CD8-positive, alpha-beta memory T cell (primary cell): Measurements from ENCODE around the gene LRRC4C. TPM values are rescaled to one million over a fixed set of nuclear protein-coding genes. Genes with fewer than 3 reads are reported as not detected.

Experiments
- CTCF ChIA-PET: fragments of 350-600 bp; sonication (Branson Sonifier 250); formaldehyde crosslinking; loops from one replicate; lab custom pipeline; 2021; ENCODE audit warnings: antibody characterized with exemption; lab: Charles Lee
- POLR2A ChIA-PET: fragments of 350-600 bp; sonication (Branson Sonifier 250); formaldehyde crosslinking; loops from one replicate; lab custom pipeline; 2021; ENCODE audit warnings: antibody characterized with exemption; lab: Charles Lee
- DNase-seq, 5 donors: peaks; one replicate each; pipeline versions ENCODE4 v3.0.0 to v3.0.0-alpha.2; 2020 to 2022; ENCODE audit warnings: mixed read lengths in 1 of 5
- H3K27ac ChIP-seq: one replicate; pipeline ENCODE4 v1.7.0; 2013; ENCODE audit warnings: low read depth, mild to moderate bottlenecking, low read length, moderate library complexity
- H3K27me3 ChIP-seq: 2 replicates; pipeline ENCODE4 v1.7.0; 2013; ENCODE audit warnings: low read length, mild to moderate bottlenecking; ENCODE audit not compliant: insufficient read depth, poor library complexity, severe bottlenecking
- H3K36me3 ChIP-seq: 2 replicates; pipeline ENCODE4 v1.7.0; 2013; ENCODE audit warnings: mild to moderate bottlenecking, low read length, moderate library complexity; ENCODE audit not compliant: insufficient read depth
- H3K4me1 ChIP-seq: 2 replicates; pipeline ENCODE4 v1.7.0; 2013; ENCODE audit warnings: mild to moderate bottlenecking, low read length, moderate library complexity; ENCODE audit not compliant: insufficient read depth
- H3K4me3 ChIP-seq: 2 replicates; pipeline ENCODE4 v1.7.0; 2013; ENCODE audit warnings: mild to moderate bottlenecking, low read length
- H3K9me3 ChIP-seq: 2 replicates; pipeline ENCODE4 v1.7.0; 2013; ENCODE audit warnings: mild to moderate bottlenecking, low read length
- H3K27ac Mint-ChIP-seq, 8 donors: one replicate each; pipeline ENCODE4 v1.8.0; 2020 to 2021; ENCODE audit warnings: mixed read lengths in 8 of 8, mild to moderate bottlenecking in 6 of 8, inconsistent platforms in 3 of 8, moderate library complexity in 3 of 8
- H3K27me3 Mint-ChIP-seq, 2 donors: one replicate each; pipeline ENCODE4 v1.8.0; 2020 to 2021; ENCODE audit warnings: mixed read lengths in 2 of 2, mild to moderate bottlenecking in 1 of 2, moderate library complexity in 1 of 2
- H3K36me3 Mint-ChIP-seq, 3 donors: one replicate each; pipeline ENCODE4 v1.8.0; 2020 to 2021; ENCODE audit warnings: mixed read lengths in 3 of 3, inconsistent platforms in 1 of 3, mild to moderate bottlenecking in 1 of 3
- H3K4me1 Mint-ChIP-seq, 3 donors: one replicate each; pipeline ENCODE4 v1.8.0; 2020 to 2021; ENCODE audit warnings: mixed read lengths in 3 of 3, inconsistent platforms in 1 of 3, mild to moderate bottlenecking in 1 of 3
- H3K4me3 Mint-ChIP-seq, 7 donors: one replicate each; pipeline ENCODE4 v1.8.0; 2020 to 2021; ENCODE audit warnings: mixed read lengths in 7 of 7, mild to moderate bottlenecking in 6 of 7, moderate library complexity in 4 of 7, inconsistent platforms in 2 of 7
- H3K9me3 Mint-ChIP-seq, 5 donors: one replicate each; pipeline ENCODE4 v1.8.0; 2020 to 2022; ENCODE audit warnings: mixed read lengths in 5 of 5, mild to moderate bottlenecking in 3 of 5, moderate library complexity in 2 of 5, inconsistent platforms in 1 of 5
- polyA plus RNA-seq: library from polyadenylated mRNA; unstranded; fragments of 300-500 nt; fragmentation: Illumina TruSeq; gene quantifications from one replicate; pipeline ENCODE4 v1.2.3, GENCODE V29; 2021
- total RNA-seq, 2 experiments: library from RNA; stranded (reverse); gene quantifications; one replicate each; pipeline ENCODE4 v1.2.3, GENCODE V29; 2021

The LRRC4C gene
- total and polyA plus RNA-seq, 3 experiments from 2014 or later: not detected

GRCh38 chr11:40417627-40418026, 1041.8 kb downstream of the LRRC4C start:
- no peaks in the 10 kb centered on the region for H3K4me1 ChIP-seq
- POLR2A ChIA-PET: no interaction called here
- peaks cover 0 to 1% of the 10 kb centered on the region in 2 donors for H3K27me3 Mint-ChIP-seq
- H3K27me3 ChIP-seq: no peaks in the 10 kb centered on the region
- H3K4me3 ChIP-seq: no peak overlapping the region
- CTCF ChIA-PET: no interaction called here
- H3K4me1 Mint-ChIP-seq: no peaks in the 10 kb centered on the region
- H3K36me3 ChIP-seq: no peaks in the 10 kb centered on the region
- no peaks in the 10 kb centered on the region for H3K9me3 ChIP-seq
- no peak overlapping the region for H3K27ac Mint-ChIP-seq
- H3K36me3 Mint-ChIP-seq: no peaks in the 10 kb centered on the region
- no peak overlapping the region for H3K27ac ChIP-seq
- no peak for DNase-seq
- H3K4me3 Mint-ChIP-seq: no peak overlapping the region
- H3K9me3 Mint-ChIP-seq: peaks cover 5 to 43% (median 20%) of the 10 kb centered on the region in 5 donors

- POLR2A ChIA-PET: no interaction called here
- Mint-ChIP-seq H3K4me1 (no peaks in the 10 kb centered on the region), H3K36me3 (no peaks in the 10 kb centered on the region), H3K9me3 (peaks cover 7 to 51% (median 19%) of the 10 kb centered on the region in 5 donors), H3K27ac (no peak overlapping the region), H3K27me3 (no peaks in the 10 kb centered on the region), H3K4me3 (no peak overlapping the region)
- Histone ChIP-seq H3K27ac (no peak overlapping the region), H3K9me3 (no peaks in the 10 kb centered on the region), H3K36me3 (no peaks in the 10 kb centered on the region), H3K4me1 (no peaks in the 10 kb centered on the region), H3K4me3 (no peak overlapping the region), H3K27me3 (no peaks in the 10 kb centered on the region)
- CTCF ChIA-PET: no interaction called here
- no peak for DNase-seq
Measured at GRCh38 chr11:40407355-40407754, 1052.1 kb downstream of the LRRC4C start.

DNA sequence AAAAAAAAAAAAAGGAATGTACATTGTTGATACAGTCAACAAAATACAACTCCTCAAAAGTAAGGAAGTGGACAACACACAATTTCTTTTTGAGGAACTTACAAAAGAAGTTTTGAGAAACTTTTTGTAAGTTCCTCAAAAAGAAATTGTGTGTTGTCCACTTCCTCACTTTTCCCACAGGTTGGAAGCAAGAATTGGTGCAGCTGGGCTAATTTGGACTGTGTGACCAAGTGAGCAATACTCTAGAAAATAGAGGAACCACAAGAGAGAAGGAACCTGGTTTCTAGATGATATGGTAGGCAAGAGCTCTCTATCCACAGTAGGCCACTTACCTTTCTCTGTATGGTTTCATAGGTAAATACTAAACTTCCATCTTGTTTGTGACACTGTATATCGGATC, 1053.8 kb downstream of the LRRC4C start:
- peaks cover 7 to 51% (median 22%) of the 10 kb centered on the region in 5 donors for H3K9me3 Mint-ChIP-seq
- no peak for DNase-seq
- no peaks in the 10 kb centered on the region for H3K9me3 ChIP-seq
- H3K27me3 ChIP-seq: no peaks in the 10 kb centered on the region
- no peak overlapping the region for H3K4me3 ChIP-seq
- H3K36me3 ChIP-seq: no peaks in the 10 kb centered on the region
- H3K36me3 Mint-ChIP-seq: no peaks in the 10 kb centered on the region
- H3K27ac Mint-ChIP-seq: no peak overlapping the region
- CTCF ChIA-PET: no interaction called here
- H3K4me1 Mint-ChIP-seq: no peaks in the 10 kb centered on the region
- no peaks in the 10 kb centered on the region for H3K27me3 Mint-ChIP-seq
- H3K4me1 ChIP-seq: no peaks in the 10 kb centered on the region
- POLR2A ChIA-PET: no interaction called here
- H3K4me3 Mint-ChIP-seq: no peak overlapping the region
- no peak overlapping the region for H3K27ac ChIP-seq

GRCh38 chr11:40403321-40403720, 1056.1 kb downstream of the LRRC4C start:
- Mint-ChIP-seq H3K9me3 (peaks cover 7 to 42% (median 24%) of the 10 kb centered on the region in 5 donors), H3K27ac (no peak overlapping the region), H3K27me3 (no peaks in the 10 kb centered on the region), H3K36me3 (no peaks in the 10 kb centered on the region), H3K4me3 (no peak overlapping the region), H3K4me1 (no peaks in the 10 kb centered on the region)
- ChIA-PET CTCF (no interaction called here), POLR2A (no interaction called here)
- Histone ChIP-seq H3K27me3 (no peaks in the 10 kb centered on the region), H3K9me3 (no peaks in the 10 kb centered on the region), H3K27ac (no peak overlapping the region), H3K36me3 (no peaks in the 10 kb centered on the region), H3K4me3 (no peak overlapping the region), H3K4me1 (no peaks in the 10 kb centered on the region)
- DNase-seq: no peak

DNA sequence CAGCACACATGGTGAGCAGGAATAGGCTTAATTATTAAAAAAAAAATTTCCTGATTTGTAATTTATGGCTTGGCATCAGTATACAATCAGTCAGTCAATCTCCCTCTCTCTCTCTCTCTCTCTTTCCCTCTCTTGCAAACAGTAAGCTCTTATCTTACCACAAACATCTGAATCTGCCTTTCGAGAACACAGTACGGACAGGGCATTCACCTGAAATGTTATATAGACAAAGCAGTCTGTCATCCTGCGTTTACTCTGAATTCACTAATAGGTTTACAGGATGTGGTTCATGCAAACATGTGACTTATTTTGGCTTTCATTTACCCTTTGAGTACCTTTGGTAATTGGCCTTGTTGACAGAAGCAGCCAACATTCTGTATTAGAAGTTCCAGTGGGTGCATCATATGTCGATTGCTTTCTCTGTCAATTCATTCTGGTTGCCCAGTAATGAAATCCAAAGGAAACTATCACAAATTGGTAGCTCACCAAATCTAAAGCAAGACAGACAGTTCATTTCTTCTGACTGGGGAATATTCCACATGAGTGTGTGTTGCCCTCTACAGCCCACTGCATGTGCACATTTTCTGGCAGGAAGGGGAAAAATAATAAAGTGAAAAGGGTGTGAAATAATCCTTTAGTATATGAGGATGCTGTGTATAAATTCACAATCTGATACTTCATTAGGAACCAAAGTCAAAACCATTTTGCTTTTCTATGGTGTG, 1058.2 kb downstream of the LRRC4C start:
- Histone ChIP-seq H3K36me3 (no peaks in the 10 kb centered on the region), H3K27me3 (no peaks in the 10 kb centered on the region), H3K27ac (no peak overlapping the region), H3K4me1 (no peaks in the 10 kb centered on the region), H3K4me3 (no peak overlapping the region), H3K9me3 (no peaks in the 10 kb centered on the region)
- POLR2A ChIA-PET: no interaction called here
- Mint-ChIP-seq H3K4me1 (no peaks in the 10 kb centered on the region), H3K36me3 (no peaks in the 10 kb centered on the region), H3K4me3 (no peak overlapping the region), H3K27me3 (no peaks in the 10 kb centered on the region), H3K9me3 (peaks cover 3 to 37% (median 18%) of the 10 kb centered on the region in 5 donors), H3K27ac (no peak overlapping the region)
- no peak for DNase-seq
- CTCF ChIA-PET: no interaction called here

- no peak for DNase-seq
- CTCF ChIA-PET: no interaction called here
Measured at GRCh38 chr11:40397141-40397540, 1062.3 kb downstream of the LRRC4C start.

DNA sequence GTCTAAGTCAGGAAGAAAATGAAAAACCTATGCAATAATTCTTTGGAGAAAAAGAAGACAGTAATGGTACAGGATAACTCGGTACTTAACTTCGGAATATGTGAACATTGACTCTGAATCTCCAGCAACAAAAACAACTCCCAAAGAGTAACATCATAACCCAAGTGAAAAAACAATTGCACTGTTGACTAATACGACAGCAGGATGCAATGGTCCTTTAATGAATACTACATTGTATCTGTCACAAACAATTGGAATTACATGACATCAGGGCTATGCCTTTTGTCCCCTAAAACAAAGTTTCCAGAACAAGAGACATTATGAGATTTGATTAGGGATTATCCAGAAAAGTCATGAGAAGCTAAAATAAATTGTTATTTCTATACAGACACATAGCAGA, 1065.9 kb downstream of the LRRC4C start:
- ChIA-PET CTCF (no interaction called here), POLR2A (no interaction called here)
- no peaks in the 10 kb centered on the region for H3K36me3 Mint-ChIP-seq
- H3K27ac Mint-ChIP-seq: no peak overlapping the region
- H3K9me3 ChIP-seq: no peaks in the 10 kb centered on the region
- no peak overlapping the region for H3K4me3 ChIP-seq
- peaks cover 0 to 20% (median 5%) of the 10 kb centered on the region in 5 donors for H3K9me3 Mint-ChIP-seq
- H3K4me3 Mint-ChIP-seq: no peak overlapping the region
- H3K4me1 Mint-ChIP-seq: no peaks in the 10 kb centered on the region
- H3K27me3 ChIP-seq: no peaks in the 10 kb centered on the region
- no peak for DNase-seq
- no peaks in the 10 kb centered on the region for H3K36me3 ChIP-seq
- H3K4me1 ChIP-seq: no peaks in the 10 kb centered on the region
- H3K27ac ChIP-seq: no peak overlapping the region
- no peaks in the 10 kb centered on the region for H3K27me3 Mint-ChIP-seq

More at GRCh38 chr11:40397141-40397540, 1062.3 kb downstream of the LRRC4C start:
- Mint-ChIP-seq H3K27ac (no peak overlapping the region), H3K36me3 (no peaks in the 10 kb centered on the region), H3K4me1 (no peaks in the 10 kb centered on the region), H3K4me3 (no peak overlapping the region), H3K9me3 (peaks cover 0 to 21% (median 9%) of the 10 kb centered on the region in 5 donors), H3K27me3 (no peaks in the 10 kb centered on the region)
- POLR2A ChIA-PET: no interaction called here
- H3K9me3 ChIP-seq: no peaks in the 10 kb centered on the region
- H3K4me1 ChIP-seq: no peaks in the 10 kb centered on the region
- no peak overlapping the region for H3K27ac ChIP-seq
- no peaks in the 10 kb centered on the region for H3K36me3 ChIP-seq
- no peak overlapping the region for H3K4me3 ChIP-seq
- H3K27me3 ChIP-seq: no peaks in the 10 kb centered on the region

- Histone ChIP-seq H3K4me3 (no peak overlapping the region), H3K4me1 (no peaks in the 10 kb centered on the region), H3K27ac (no peak overlapping the region), H3K9me3 (no peaks in the 10 kb centered on the region), H3K36me3 (no peaks in the 10 kb centered on the region), H3K27me3 (no peaks in the 10 kb centered on the region)
- no peak for DNase-seq
- H3K4me1 Mint-ChIP-seq: no peaks in the 10 kb centered on the region
- ChIA-PET POLR2A (no interaction called here), CTCF (no interaction called here)
- peaks cover 0 to 23% (median 8%) of the 10 kb centered on the region in 5 donors for H3K9me3 Mint-ChIP-seq
- H3K36me3 Mint-ChIP-seq: no peaks in the 10 kb centered on the region
- H3K4me3 Mint-ChIP-seq: no peak overlapping the region
- no peaks in the 10 kb centered on the region for H3K27me3 Mint-ChIP-seq
- H3K27ac Mint-ChIP-seq: no peak overlapping the region
Measured at GRCh38 chr11:40391679-40392078, 1067.8 kb downstream of the LRRC4C start.
